ENCODE data around the gene IKZF5.
A peak's percentile ranks its signal among the peaks of the same experiment; 100 is the strongest.

The IKZF5 gene

GRCh38 chr10:123038782-123039631, 30.4 kb upstream of the IKZF5 start:
- TF ChIP-seq PAX5 (IDR thresholded peaks at IDR 0.05; ENCODE audit: insufficient read depth, low read length, severe bottlenecking) = no peak
- TF ChIP-seq SPI1 (IDR thresholded peaks at IDR 0.05; ENCODE audit: low read depth, low read length) = no peak
- no peak for TF ChIP-seq TAF1 (IDR thresholded peaks at IDR 0.05; ENCODE audit: low read depth, low read length)
- no peak for TF ChIP-seq POLR2A (IDR thresholded peaks at IDR 0.05; ENCODE audit: low read depth, low read length)
- no peak for TF ChIP-seq POU2F2 (IDR thresholded peaks at IDR 0.05; ENCODE audit: low read depth, low read length)
- no peak for TF ChIP-seq POLR2AphosphoS5 (IDR thresholded peaks at IDR 0.05; ENCODE audit: low read depth, low read length)
- FAIRE-seq = no peak
- DNase-seq (ENCODE audit: insufficient read length, low spot score) = no peak

GRCh38 chr10:123035467-123036086, 27.0 kb upstream of the IKZF5 start:
- TF ChIP-seq POLR2AphosphoS5 (IDR thresholded peaks at IDR 0.05; ENCODE audit: low read depth, low read length) (no peak), SPI1 (IDR thresholded peaks at IDR 0.05; ENCODE audit: low read depth, low read length) (no peak), TAF1 (IDR thresholded peaks at IDR 0.05; ENCODE audit: low read depth, low read length) (no peak), POLR2A (IDR thresholded peaks at IDR 0.05; ENCODE audit: low read depth, low read length) (no peak), PAX5 (IDR thresholded peaks at IDR 0.05; ENCODE audit: insufficient read depth, low read length, severe bottlenecking) (no peak), POU2F2 (IDR thresholded peaks at IDR 0.05; ENCODE audit: low read depth, low read length) (no peak)
- DNase-seq (ENCODE audit: insufficient read length, low spot score) = no peak
- FAIRE-seq = no peak

- TF ChIP-seq POLR2AphosphoS5 (IDR thresholded peaks at IDR 0.05; ENCODE audit: low read depth, low read length) (no peak), POLR2A (IDR thresholded peaks at IDR 0.05; ENCODE audit: low read depth, low read length) (no peak)
- DNase-seq (ENCODE audit: insufficient read length, low spot score) (no peak), FAIRE-seq (no peak)
Observed at GRCh38 chr10:123034332-123034731, 25.7 kb upstream of the IKZF5 start.

DNA sequence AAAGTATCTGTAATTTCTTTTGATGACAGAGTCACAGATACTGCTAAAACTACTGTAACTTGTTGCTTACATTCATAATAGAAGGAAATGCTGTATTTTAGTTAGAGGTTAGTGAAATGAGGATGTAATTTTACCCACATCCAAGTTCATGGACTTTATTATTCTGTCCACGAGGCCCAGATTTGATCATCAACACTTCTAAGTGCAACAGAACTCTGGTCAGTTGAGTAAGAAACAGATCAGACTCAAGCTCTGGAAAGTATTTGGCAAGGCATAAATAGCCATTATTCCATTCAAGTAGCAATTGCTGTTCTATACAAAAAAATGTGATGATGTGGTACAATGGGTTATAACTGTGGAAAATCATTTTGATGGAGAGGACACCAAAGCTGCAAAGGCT, 22.5 kb upstream of the IKZF5 start:
- DNase-seq (ENCODE audit: insufficient read length, low spot score) (no peak), FAIRE-seq (peak; percentile 54)
- no peak for TF ChIP-seq PAX5 (IDR thresholded peaks at IDR 0.05; ENCODE audit: insufficient read depth, low read length, severe bottlenecking)
- TF ChIP-seq POLR2A (IDR thresholded peaks at IDR 0.05; ENCODE audit: low read depth, low read length) = no peak
- TF ChIP-seq SPI1 (IDR thresholded peaks at IDR 0.05; ENCODE audit: low read depth, low read length) = no peak
- no peak for TF ChIP-seq POLR2AphosphoS5 (IDR thresholded peaks at IDR 0.05; ENCODE audit: low read depth, low read length)
- TF ChIP-seq TAF1 (IDR thresholded peaks at IDR 0.05; ENCODE audit: low read depth, low read length) = no peak
- no peak for TF ChIP-seq POU2F2 (IDR thresholded peaks at IDR 0.05; ENCODE audit: low read depth, low read length)

- no peak for FAIRE-seq
- no peak for DNase-seq (ENCODE audit: insufficient read length, low spot score)
- TF ChIP-seq PAX5 (IDR thresholded peaks at IDR 0.05; ENCODE audit: insufficient read depth, low read length, severe bottlenecking) (no peak), TAF1 (IDR thresholded peaks at IDR 0.05; ENCODE audit: low read depth, low read length) (no peak), POU2F2 (IDR thresholded peaks at IDR 0.05; ENCODE audit: low read depth, low read length) (no peak), POLR2AphosphoS5 (IDR thresholded peaks at IDR 0.05; ENCODE audit: low read depth, low read length) (no peak), POLR2A (IDR thresholded peaks at IDR 0.05; ENCODE audit: low read depth, low read length) (no peak), SPI1 (IDR thresholded peaks at IDR 0.05; ENCODE audit: low read depth, low read length) (no peak)
Observed at GRCh38 chr10:123027861-123028260, 19.3 kb upstream of the IKZF5 start.

DNA sequence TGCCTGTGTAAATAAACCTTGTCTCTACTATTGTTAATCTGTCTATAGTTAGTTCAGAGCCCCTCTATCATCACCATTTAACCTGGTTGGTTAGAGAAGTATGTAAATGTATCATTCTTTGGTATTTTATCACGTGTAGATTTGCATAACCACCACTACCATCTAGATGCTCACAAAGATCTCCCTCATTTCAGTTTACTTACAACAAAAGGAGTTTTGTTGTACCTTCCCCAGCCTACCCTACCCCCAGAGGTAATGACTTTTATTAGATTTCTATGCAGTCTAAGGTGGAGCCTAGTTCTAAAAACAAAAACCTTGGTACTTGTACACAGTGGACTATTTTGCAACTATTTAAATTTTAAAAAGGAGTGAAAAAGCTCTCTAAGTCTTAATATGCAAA, 17.7 kb upstream of the IKZF5 start:
- DNase-seq (ENCODE audit: insufficient read length, low spot score) (no peak), FAIRE-seq (no peak)
- no peak for TF ChIP-seq PAX5 (IDR thresholded peaks at IDR 0.05; ENCODE audit: insufficient read depth, low read length, severe bottlenecking)
- TF ChIP-seq POLR2AphosphoS5 (IDR thresholded peaks at IDR 0.05; ENCODE audit: low read depth, low read length) = no peak
- no peak for TF ChIP-seq TAF1 (IDR thresholded peaks at IDR 0.05; ENCODE audit: low read depth, low read length)
- no peak for TF ChIP-seq POU2F2 (IDR thresholded peaks at IDR 0.05; ENCODE audit: low read depth, low read length)
- TF ChIP-seq SPI1 (IDR thresholded peaks at IDR 0.05; ENCODE audit: low read depth, low read length) = no peak
- TF ChIP-seq POLR2A (IDR thresholded peaks at IDR 0.05; ENCODE audit: low read depth, low read length) = no peak

DNA sequence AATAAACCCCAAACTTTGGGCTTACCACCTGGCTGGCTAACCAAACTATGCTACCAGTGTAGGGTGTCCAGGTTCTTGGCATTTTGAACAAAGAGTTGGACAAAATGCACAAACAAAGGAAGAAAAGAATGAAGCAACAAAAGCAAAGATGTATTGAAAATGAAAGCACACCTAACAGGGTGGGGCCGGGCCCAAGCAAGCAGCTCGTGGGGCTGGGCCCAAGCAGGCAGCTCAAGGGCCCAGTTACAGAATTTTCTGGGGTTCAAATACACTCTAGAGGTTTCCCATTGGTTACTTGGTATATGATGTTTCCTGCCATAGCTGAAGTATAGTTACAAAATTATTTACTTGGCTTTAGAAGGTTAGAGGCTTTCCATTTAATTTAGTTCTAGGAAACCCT, 15.9 kb upstream of the IKZF5 start:
- no peak for FAIRE-seq
- no peak for DNase-seq (ENCODE audit: insufficient read length, low spot score)
- TF ChIP-seq POLR2A (IDR thresholded peaks at IDR 0.05; ENCODE audit: low read depth, low read length) (no peak), PAX5 (IDR thresholded peaks at IDR 0.05; ENCODE audit: insufficient read depth, low read length, severe bottlenecking) (no peak), POLR2AphosphoS5 (IDR thresholded peaks at IDR 0.05; ENCODE audit: low read depth, low read length) (no peak), TAF1 (IDR thresholded peaks at IDR 0.05; ENCODE audit: low read depth, low read length) (no peak), POU2F2 (IDR thresholded peaks at IDR 0.05; ENCODE audit: low read depth, low read length) (no peak), SPI1 (IDR thresholded peaks at IDR 0.05; ENCODE audit: low read depth, low read length) (no peak)

DNA sequence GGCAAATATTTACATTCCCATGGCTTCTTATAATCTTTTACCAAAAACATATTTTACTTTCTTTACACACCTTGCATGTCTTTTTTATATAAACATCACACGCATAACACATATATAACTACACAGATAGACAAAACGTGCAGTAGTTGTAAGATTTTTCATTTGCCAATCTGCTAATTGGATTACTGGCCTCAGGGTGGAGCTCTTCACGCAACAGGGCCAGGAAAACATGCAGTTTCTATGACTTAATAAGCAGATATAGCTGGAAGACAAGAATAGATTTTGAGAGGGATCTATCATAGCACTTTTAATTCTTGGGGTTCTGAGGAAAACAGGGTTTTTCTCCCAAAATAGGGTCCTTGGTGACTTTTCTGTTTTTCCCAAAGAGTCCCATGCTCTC, 12.9 kb upstream of the IKZF5 start:
- DNase-seq (ENCODE audit: insufficient read length, low spot score) = no peak
- TF ChIP-seq POLR2A (IDR thresholded peaks at IDR 0.05; ENCODE audit: low read depth, low read length) = no peak
- no peak for TF ChIP-seq POU2F2 (IDR thresholded peaks at IDR 0.05; ENCODE audit: low read depth, low read length)
- TF ChIP-seq PAX5 (IDR thresholded peaks at IDR 0.05; ENCODE audit: insufficient read depth, low read length, severe bottlenecking) = no peak
- no peak for TF ChIP-seq POLR2AphosphoS5 (IDR thresholded peaks at IDR 0.05; ENCODE audit: low read depth, low read length)
- no peak for TF ChIP-seq SPI1 (IDR thresholded peaks at IDR 0.05; ENCODE audit: low read depth, low read length)
- no peak for TF ChIP-seq TAF1 (IDR thresholded peaks at IDR 0.05; ENCODE audit: low read depth, low read length)
- FAIRE-seq = peak; percentile 40

DNA sequence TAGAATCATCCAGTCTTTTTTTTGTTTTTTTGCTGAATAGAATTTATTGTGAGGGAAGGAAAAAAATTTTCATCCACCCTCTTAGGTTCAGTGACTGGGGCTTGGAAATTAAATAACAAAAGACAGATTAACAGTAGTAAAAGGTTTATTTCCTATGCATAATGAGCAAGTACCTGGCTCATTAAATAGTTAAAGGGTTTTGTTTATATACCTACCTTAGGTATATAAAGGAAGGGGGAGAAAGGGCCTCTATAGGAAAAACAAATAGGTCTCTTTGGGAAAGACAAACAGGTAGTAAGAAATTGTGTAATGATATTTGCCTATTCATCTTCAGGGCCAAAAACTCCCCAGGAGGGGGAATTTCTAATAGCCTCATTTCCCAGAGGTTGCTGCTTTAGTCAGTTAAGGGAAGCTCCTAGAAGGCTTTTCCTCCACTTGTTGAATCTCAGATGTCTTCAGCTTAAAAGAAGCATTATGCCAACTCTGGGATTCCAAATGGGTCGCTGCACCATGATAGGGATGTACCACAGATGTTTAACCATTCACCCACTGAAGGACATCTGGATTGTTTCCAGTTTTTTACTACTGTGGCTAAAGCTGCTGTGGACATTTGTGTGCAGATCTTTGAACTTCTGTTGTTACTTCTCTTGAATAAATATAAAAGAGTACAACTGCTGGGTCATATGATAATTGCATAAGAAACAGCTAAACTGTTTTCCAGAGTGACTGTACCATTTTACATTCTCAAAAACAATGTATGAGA, 11.5 kb upstream of the IKZF5 start:
- FAIRE-seq (no peak), DNase-seq (ENCODE audit: insufficient read length, low spot score) (no peak)
- TF ChIP-seq POLR2AphosphoS5 (IDR thresholded peaks at IDR 0.05; ENCODE audit: low read depth, low read length) = no peak
- no peak for TF ChIP-seq TAF1 (IDR thresholded peaks at IDR 0.05; ENCODE audit: low read depth, low read length)
- no peak for TF ChIP-seq POU2F2 (IDR thresholded peaks at IDR 0.05; ENCODE audit: low read depth, low read length)
- no peak for TF ChIP-seq POLR2A (IDR thresholded peaks at IDR 0.05; ENCODE audit: low read depth, low read length)
- no peak for TF ChIP-seq PAX5 (IDR thresholded peaks at IDR 0.05; ENCODE audit: insufficient read depth, low read length, severe bottlenecking)
- TF ChIP-seq SPI1 (IDR thresholded peaks at IDR 0.05; ENCODE audit: low read depth, low read length) = no peak

Measured in GM12891 (cell line).